ENCODE data around the gene GAN. TPM values are rescaled to one million over a fixed set of nuclear protein-coding genes. Genes with fewer than 3 reads are reported as not detected.

Gene GAN, protein sequence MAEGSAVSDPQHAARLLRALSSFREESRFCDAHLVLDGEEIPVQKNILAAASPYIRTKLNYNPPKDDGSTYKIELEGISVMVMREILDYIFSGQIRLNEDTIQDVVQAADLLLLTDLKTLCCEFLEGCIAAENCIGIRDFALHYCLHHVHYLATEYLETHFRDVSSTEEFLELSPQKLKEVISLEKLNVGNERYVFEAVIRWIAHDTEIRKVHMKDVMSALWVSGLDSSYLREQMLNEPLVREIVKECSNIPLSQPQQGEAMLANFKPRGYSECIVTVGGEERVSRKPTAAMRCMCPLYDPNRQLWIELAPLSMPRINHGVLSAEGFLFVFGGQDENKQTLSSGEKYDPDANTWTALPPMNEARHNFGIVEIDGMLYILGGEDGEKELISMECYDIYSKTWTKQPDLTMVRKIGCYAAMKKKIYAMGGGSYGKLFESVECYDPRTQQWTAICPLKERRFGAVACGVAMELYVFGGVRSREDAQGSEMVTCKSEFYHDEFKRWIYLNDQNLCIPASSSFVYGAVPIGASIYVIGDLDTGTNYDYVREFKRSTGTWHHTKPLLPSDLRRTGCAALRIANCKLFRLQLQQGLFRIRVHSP
- 6.4 and 6.8 TPM in 2 replicates for polyA plus RNA-seq

DNA sequence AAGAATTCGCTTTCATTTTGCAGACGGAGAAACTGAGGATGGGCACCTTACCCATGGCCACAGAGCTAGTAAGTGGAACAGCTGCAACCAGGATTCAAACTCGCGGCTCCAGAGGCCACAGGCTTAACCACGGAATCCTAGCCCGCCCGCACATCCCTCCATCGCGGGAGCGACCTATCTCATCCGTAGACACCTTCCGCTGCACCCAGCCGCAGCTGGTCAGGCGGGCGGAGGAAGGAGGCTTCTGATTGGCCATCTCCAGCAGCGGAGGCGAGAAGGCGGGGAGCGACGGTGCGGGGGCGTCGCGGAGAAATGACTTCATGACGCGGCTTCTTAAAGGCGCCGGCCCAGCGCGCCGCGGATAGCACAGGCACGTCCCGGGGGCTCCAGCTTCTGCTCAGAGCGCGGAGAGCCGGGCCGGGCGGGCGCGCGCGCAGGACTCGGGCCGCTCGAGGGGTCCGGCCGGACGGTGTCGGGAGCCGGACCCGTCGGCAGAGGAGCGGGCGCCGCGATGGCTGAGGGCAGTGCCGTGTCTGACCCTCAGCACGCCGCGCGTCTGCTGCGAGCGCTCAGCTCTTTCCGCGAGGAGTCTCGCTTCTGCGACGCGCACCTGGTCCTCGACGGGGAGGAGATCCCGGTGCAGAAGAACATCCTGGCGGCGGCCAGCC is at the start of gene GAN:
TSS of gene GAN (plus strand) at position 360 of the 668 bp plus-strand sequence. CDS start at position 512, 152 bp downstream.

Other genes with a start within 250 kb of the GAN start
- 3.2 and 5.8 TPM in 2 replicates for gene C16orf46, start 237.7 kb upstream of the GAN start, polyA plus RNA-seq
- gene GCSH, start 218.6 kb upstream of the GAN start, polyA plus RNA-seq = 67.2 and 114 TPM in 2 replicates
- gene BCO1, start 76.3 kb upstream of the GAN start, polyA plus RNA-seq = 0.19 TPM in 1 of 2 replicates, not detected in the other
- 7.8 and 9.3 TPM in 2 replicates for gene CMIP, start 129.8 kb downstream of the GAN start, polyA plus RNA-seq

Data from Purkinje cell (primary cell).